ENCODE measurements around the gene NFKBIL1.

DNA sequence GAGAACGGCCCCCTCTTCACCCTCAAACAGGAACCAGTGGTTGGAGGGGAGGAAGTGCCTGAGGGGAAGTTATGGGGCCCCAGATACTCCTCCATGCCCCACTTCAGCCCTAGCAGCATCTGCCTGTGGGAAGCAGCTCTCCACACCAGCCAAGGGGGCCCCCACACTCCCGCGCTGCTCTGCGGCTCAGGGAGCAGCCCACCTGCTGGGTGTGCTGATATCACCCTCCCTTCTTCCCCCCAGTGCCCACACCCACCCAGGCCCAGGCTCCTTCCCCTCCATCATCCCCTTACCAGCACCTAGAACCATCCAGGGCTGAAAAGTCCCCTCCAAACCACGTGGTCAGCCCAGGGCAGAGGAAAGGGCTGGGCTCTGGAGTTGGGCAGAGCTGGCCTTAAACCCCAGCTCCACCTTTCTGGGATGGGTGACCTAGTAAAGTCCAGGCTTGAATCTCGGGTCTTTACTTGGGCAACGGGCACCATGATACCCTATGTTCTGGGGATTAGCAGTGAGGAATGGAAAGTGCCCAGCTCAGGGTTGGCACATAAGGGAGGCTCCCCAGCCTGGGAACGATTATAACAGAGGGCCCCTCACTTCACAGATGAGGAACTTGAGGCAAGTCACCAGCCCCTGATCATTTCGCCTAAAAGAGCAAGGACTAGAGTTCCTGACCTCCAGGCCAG, 39.3 kb downstream of the NFKBIL1 start:
- TF ChIP-seq ZNF274 (IDR thresholded peaks at IDR 0.05; ENCODE audit: low read depth, low read length) (no peak), YY1 (IDR thresholded peaks at IDR 0.05; ENCODE audit: insufficient read depth, insufficient read length) (no peak)
